Stomach (tissue), 9 donors: Measurements from ENCODE around the gene CFAP97D2. TPM values are rescaled to one million over a fixed set of nuclear protein-coding genes. Genes with fewer than 3 reads are reported as not detected.
A peak's percentile ranks its signal among the peaks of the same experiment; 100 is the strongest.
"Not testable (repeated sequence)": the region's sequence is repeated elsewhere in the genome, so short reads cannot be mapped to it uniquely, and the experiment has no call there.

Experiments
- DNase-seq, 2 donors: peaks; one replicate each; pipeline versions ENCODE4 v3.0.0 to v3.0.0-alpha.2; 2013 to 2019
- H3K27ac ChIP-seq, 5 donors: fragments of 200-600 bp in 4 of 5; sonication (generic) in 4 of 5; one replicate each; pipeline ENCODE4 v1.5.1; 2013 to 2019; ENCODE audit warnings: mild to moderate bottlenecking in 1 of 5, moderate library complexity in 1 of 5
- H3K27me3 ChIP-seq, 3 donors: fragments of 200-600 bp; sonication (generic); one replicate each; pipeline ENCODE4 v1.5.1; 2017 to 2019; ENCODE audit warnings: mixed run types in 1 of 3
- H3K36me3 ChIP-seq, 4 donors: fragments of 200-600 bp; sonication (generic); 1 replicate in 3 of 4; 2 replicates in 1 of 4; pipeline ENCODE4 v1.5.1; 2016 to 2019
- H3K4me1 ChIP-seq, 4 donors: fragments of 200-600 bp; sonication (generic); one replicate each; pipeline ENCODE4 v1.5.1; 2016 to 2019
- H3K4me3 ChIP-seq, 4 donors: fragments of 200-600 bp; sonication (generic) in 3 of 4; one replicate each; pipeline ENCODE4 v1.5.1; 2016 to 2019; ENCODE audit warnings: mild to moderate bottlenecking in 1 of 4
- H3K9me3 ChIP-seq, 4 donors: fragments of 200-600 bp; sonication (generic); one replicate each; pipeline ENCODE4 v1.5.1; 2016 to 2019
- CTCF ChIP-seq, 7 experiments: fragments of 450-650 bp in 4 of 7; fragments of 200-600 bp in 3 of 7; sonication (generic) in 3 of 7; IDR thresholded peaks; one replicate each; pipeline ENCODE4 v1.5.1; 2016 to 2019; ENCODE audit warnings: antibody characterized with exemption in 7 of 7, control low read depth in 2 of 7, mild to moderate bottlenecking in 1 of 7
- EP300 ChIP-seq: sonication (generic); formaldehyde crosslinking; IDR thresholded peaks from one replicate; pipeline ENCODE4 v1.6.1; 2017; ENCODE audit warnings: antibody characterized with exemption
- POLR2A ChIP-seq, 4 donors: fragments of 450-650 bp; IDR thresholded peaks; one replicate each; pipeline ENCODE4 v1.6.1; 2016; ENCODE audit warnings: antibody characterized with exemption in 4 of 4, control low read depth in 2 of 4, mild to moderate bottlenecking in 1 of 4, moderate library complexity in 1 of 4
- POLR2AphosphoS5 ChIP-seq, 3 donors: sonication (generic); formaldehyde crosslinking; IDR thresholded peaks; one replicate each; pipeline ENCODE4 v1.6.1; 2016; ENCODE audit warnings: antibody characterized with exemption in 3 of 3
- WGBS, 5 donors: extraction: QIAGEN DNeasy Blood & Tissue Kit in 3 of 5; methylation state at CpG; one replicate each; pipeline versions ENCODE4 v1.1.5 to v1.1.7; 2013 to 2018; 5-methylcytosine and 5-hydroxymethylcytosine counted together
- intact Hi-C: fragments of 100-400 bp; cut with DNase I; formaldehyde crosslinking; loops from one replicate; pipeline ENCODE4 v1.15.1; 2023; ENCODE audit warnings: low total_unique reads
- polyA plus RNA-seq, 3 donors: library from polyadenylated mRNA; stranded (reverse); fragments of 200-250 nt; gene quantifications; one replicate each; pipeline ENCODE4 v1.2.3, GENCODE V29; 2013
- total RNA-seq, 5 donors: library from RNA; depleted of rRNA; stranded (reverse); fragments of >200 nt; gene quantifications; one replicate each; pipeline versions ENCODE4 v1.1.0 to v1.2.3, GENCODE V29; 2014 to 2016
- donor health status: healthy with polysubstance abuse.
- donor health status: Bipolar disorder and iron deficiency.
- donor health status: healthy.

The CFAP97D2 gene
- total and polyA plus RNA-seq, 8 donors: not detected

GRCh38 chr13:114131583-114132418 is 47.3 kb upstream of the CFAP97D2 start:
- intact Hi-C loops: no loop called here
- Histone ChIP-seq H3K27me3 (peaks cover 0 to 12% (median 0%) of the 10 kb centered on the region in 3 donors), H3K9me3 (no peaks in the 10 kb centered on the region), H3K36me3 (no peaks in the 10 kb centered on the region), H3K4me1 (peaks cover 36 to 67% (median 54%) of the 10 kb centered on the region in 4 donors), H3K4me3 (peak overlapping the region; percentile 61 to 95 (median 86)), H3K27ac (peak overlapping the region; percentile 70 to 90 (median 86))
- peak in 1 of 2 donors; percentile 68 for DNase-seq
- no peak for TF ChIP-seq CTCF (IDR thresholded peaks at IDR 0.05)
- no peak for TF ChIP-seq EP300
- no peak for TF ChIP-seq POLR2AphosphoS5 (IDR thresholded peaks at IDR 0.05)
- no peak for TF ChIP-seq POLR2A (IDR thresholded peaks at IDR 0.05)
- 0 to 1% (median 1%) methylated on average over 64 to 95 of the region's 95 CpGs for WGBS, 5 donors

GRCh38 chr13:114132419-114133121 is 46.5 kb upstream of the CFAP97D2 start, which contains the start of gene RASA3:
Gene RASA3, minus strand, starts transcription at chr13:114132623. Its CDS starts 134 bp downstream, at chr13:114132489.
- peak; percentile 82 to 95 for DNase-seq
- Histone ChIP-seq H3K4me3 (peak within 1 kb of the TSS; percentile 61 to 95 (median 86)), H3K27ac (peak within 1 kb of the TSS; percentile 70 to 90 (median 86)), H3K27me3 (peaks cover 0 to 12% (median 0%) of the 10 kb centered on the region in 3 donors), H3K36me3 (no peaks in the 10 kb centered on the region), H3K9me3 (no peaks in the 10 kb centered on the region), H3K4me1 (peaks cover 36 to 59% (median 51%) of the 10 kb centered on the region in 4 donors)
- TF ChIP-seq POLR2AphosphoS5 (IDR thresholded peaks at IDR 0.05) (peak; percentile 7 to 74 (median 56)), POLR2A (IDR thresholded peaks at IDR 0.05) (no peak)
- 0 to 1% (median 0%) methylated on average over 3 to 81 of the region's 81 CpGs for WGBS, 5 donors
- intact Hi-C loops: no loop called here

- DNase-seq, H3K36me3 ChIP-seq, intact Hi-C loops, H3K9me3 ChIP-seq: not testable (repeated sequence)
- Histone ChIP-seq H3K27ac (peak overlapping the region in 2 of 5 donors; percentile 39 to 86), H3K4me1 (peaks cover 31 to 54% (median 47%) of the 10 kb centered on the region in 4 donors), H3K4me3 (peak overlapping the region in 1 of 4 donors; percentile 91), H3K27me3 (peaks cover 0 to 12% (median 0%) of the 10 kb centered on the region in 3 donors)
- 23 to 50% (median 48%) methylated on average over 2 to 8 of the region's 9 CpGs; no CpG with 5 or more reads in 2 of the 5 donors for WGBS, 5 donors
Observed at GRCh38 chr13:114133126-114133525, 45.9 kb upstream of the CFAP97D2 start.

- not testable (repeated sequence) for H3K4me3 ChIP-seq
Observed at GRCh38 chr13:114133552-114133951, 45.5 kb upstream of the CFAP97D2 start.

GRCh38 chr13:114134111-114134943 is 44.7 kb upstream of the CFAP97D2 start:
- peak overlapping the region in 3 of 5 donors; percentile 25 to 53 (median 38) for H3K27ac ChIP-seq
- TF ChIP-seq POLR2AphosphoS5 (IDR thresholded peaks at IDR 0.05) (no peak), POLR2A (IDR thresholded peaks at IDR 0.05) (no peak), EP300 (no peak), CTCF (IDR thresholded peaks at IDR 0.05) (no peak)
- WGBS, 5 donors: 32 to 53% (median 41%) methylated on average over 18 to 21 of the region's 21 CpGs
- H3K9me3 ChIP-seq: no peaks in the 10 kb centered on the region
- H3K27me3 ChIP-seq: peaks cover 0 to 12% (median 0%) of the 10 kb centered on the region in 3 donors
- no peak for DNase-seq
- peaks cover 22 to 42% (median 36%) of the 10 kb centered on the region in 4 donors for H3K4me1 ChIP-seq
- intact Hi-C loops: no loop called here
- no peaks in the 10 kb centered on the region for H3K36me3 ChIP-seq
- H3K4me3 ChIP-seq: no peak overlapping the region

More at GRCh38 chr13:114133552-114133951, 45.5 kb upstream of the CFAP97D2 start:
- Histone ChIP-seq H3K27me3 (peaks cover 0 to 12% (median 0%) of the 10 kb centered on the region in 3 donors), H3K4me1 (peaks cover 26 to 50% (median 43%) of the 10 kb centered on the region in 4 donors)
- DNase-seq, intact Hi-C loops, H3K9me3 ChIP-seq, H3K27ac ChIP-seq, H3K36me3 ChIP-seq: not testable (repeated sequence)
- 56 to 84% (median 66%) methylated on average over 1 to 7 of the region's 7 CpGs for WGBS, 5 donors
